Right lobe of liver (tissue), 6 donors: ENCODE results near the gene DDX42. TPM values are rescaled to one million over a fixed set of nuclear protein-coding genes. Genes with fewer than 3 reads are reported as not detected.
A peak's percentile ranks its signal among the peaks of the same experiment; 100 is the strongest.

Experiments
- ATAC-seq, 4 donors: fragments of 200-7000 bp; cut with Tn5 transposase; one replicate each; pipeline ENCODE4 v1.9.1; 2020; ENCODE audit warnings: mild to moderate bottlenecking in 4 of 4, moderate library complexity in 4 of 4
- DNase-seq, 3 donors: peaks; one replicate each; pipeline ENCODE4 v3.0.0-alpha.2; 2020
- H3K27ac ChIP-seq, 3 donors: fragments of 200-600 bp; one replicate each; pipeline ENCODE4 v1.8.0; 2022
- H3K27me3 ChIP-seq, 2 donors: fragments of 200-600 bp; one replicate each; pipeline ENCODE4 v1.8.0; 2022
- H3K36me3 ChIP-seq, 4 donors: fragments of 200-600 bp; sonication (generic) in 1 of 4; one replicate each; pipeline versions ENCODE4 v1.5.1 to v1.8.0; 2017 to 2022; ENCODE audit warnings: control low read depth in 1 of 4
- H3K4me1 ChIP-seq, 4 donors: fragments of 200-600 bp; sonication (generic) in 1 of 4; one replicate each; pipeline versions ENCODE4 v1.5.1 to v1.8.0; 2017 to 2022; ENCODE audit warnings: control low read depth in 1 of 4
- H3K4me3 ChIP-seq, 3 donors: fragments of 200-600 bp; one replicate each; pipeline ENCODE4 v1.8.0; 2022
- H3K9me3 ChIP-seq, 4 donors: fragments of 200-600 bp; sonication (generic) in 1 of 4; one replicate each; pipeline versions ENCODE4 v1.5.1 to v1.8.0; 2017 to 2022; ENCODE audit warnings: control low read depth in 1 of 4
- CTCF ChIP-seq, 4 donors: fragments of 200-600 bp in 3 of 4; fragments of 450-650 bp in 1 of 4; IDR thresholded peaks; one replicate each; pipeline versions ENCODE4 v1.5.1 to v1.8.0; 2016 to 2022; ENCODE audit warnings: antibody characterized with exemption in 4 of 4, mild to moderate bottlenecking in 2 of 4
- POLR2A ChIP-seq: fragments of 450-650 bp; IDR thresholded peaks from one replicate; pipeline ENCODE4 v1.6.1; 2017; ENCODE audit warnings: antibody characterized with exemption, mild to moderate bottlenecking
- WGBS: methylation state at CpG from one replicate; pipeline ENCODE4 v1.1.6; 2018; ENCODE audit warnings: low coverage, low lambda C conversion rate; ENCODE audit not compliant: insufficient coverage; ENCODE audit errors: missing lambda C conversion rate; 5-methylcytosine and 5-hydroxymethylcytosine counted together
- intact Hi-C, 2 donors: fragments of 100-400 bp; cut with DNase I; formaldehyde crosslinking; loops; one replicate each; pipeline versions ENCODE4 v1.11.2 to v1.14.1; 2022
- total RNA-seq, 6 experiments: library from RNA; depleted of rRNA in 2 of 6; stranded (reverse); fragments of >200 nt in 2 of 6; fragmentation: NEBNext Ultra II Directional in 3 of 6; extraction: Animal tissue kit (Norgen Biotek cat#: 25700) in 3 of 6; gene quantifications; one replicate each; pipeline versions ENCODE4 v1.1.0 to v1.2.4, GENCODE V29; 2016 to 2023
- donor health status: DM: no; HTN: yes; CAD: no.
- donor health status: DM: no; HTN: no; CAD: no.
- donor health status: DM: no; HTN: no; CAD: no.
- donor health status: DM: no; HTN: yes; CAD: no.
- donor health status: DM: no; HTN: yes; CAD: no.

The DDX42 gene
- total RNA-seq, 6 experiments from 2014 or later = 28.5 to 45.2 (median 36.2) TPM

DNA sequence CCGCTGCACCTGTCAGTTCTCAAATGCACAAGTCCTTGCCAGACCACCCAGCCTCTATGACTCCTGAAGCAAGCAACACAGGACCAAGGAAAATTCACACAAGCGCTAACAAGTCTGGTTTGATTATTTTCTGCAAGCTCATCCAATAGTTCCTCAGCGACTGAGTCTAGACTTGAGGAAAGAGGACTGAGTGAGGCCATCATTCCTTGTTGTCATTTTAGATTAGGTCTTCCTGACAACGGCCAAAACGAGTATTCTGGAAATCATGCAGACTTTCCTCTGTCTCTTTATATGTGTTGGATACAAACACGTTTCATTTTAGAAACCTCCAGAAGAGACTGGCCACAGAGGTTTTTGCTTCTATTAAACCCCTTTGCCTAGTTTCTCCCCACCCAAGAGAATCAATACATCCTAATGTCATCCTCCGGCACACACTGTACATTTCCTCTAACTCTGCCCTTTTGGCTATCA is 1.1 kb upstream of the DDX42 start:
- peaks cover 0 to 31% (median 6%) of the 10 kb centered on the region in 4 donors for H3K4me1 ChIP-seq
- no peaks in the 10 kb centered on the region for H3K9me3 ChIP-seq
- TF ChIP-seq POLR2A = no peak
- TF ChIP-seq CTCF (IDR thresholded peaks at IDR 0.05) = no peak
- H3K4me3 ChIP-seq = peak overlapping the region; percentile 51 to 92 (median 81)
- DNase-seq = no peak
- no peak for ATAC-seq
- peak overlapping the region; percentile 88 to 91 (median 89) for H3K27ac ChIP-seq
- WGBS = 2% methylated on average over 7 of the region's 7 CpGs
- peaks cover 0 to 2% (median 0%) of the 10 kb centered on the region in 4 donors for H3K36me3 ChIP-seq
- no peaks in the 10 kb centered on the region for H3K27me3 ChIP-seq
- intact Hi-C loops = no loop called here

- intact Hi-C loops = no loop called here
- ATAC-seq (peak; percentile 90 to 96 (median 91)), DNase-seq (peak; percentile 98 to 99 (median 99))
- WGBS = 0% methylated on average over 34 of the region's 74 CpGs
- peaks cover 0 to 9% (median 0%) of the 10 kb centered on the region in 4 donors for H3K36me3 ChIP-seq
- H3K27me3 ChIP-seq = no peaks in the 10 kb centered on the region
- H3K4me3 ChIP-seq = peak within 1 kb of the TSS; percentile 74 to 92 (median 81)
- H3K27ac ChIP-seq = peak within 1 kb of the TSS; percentile 88 to 91 (median 89)
- no peaks in the 10 kb centered on the region for H3K9me3 ChIP-seq
- peaks cover 0 to 31% (median 6%) of the 10 kb centered on the region in 4 donors for H3K4me1 ChIP-seq
- no peak for TF ChIP-seq CTCF (IDR thresholded peaks at IDR 0.05)
- peak; percentile 97 for TF ChIP-seq POLR2A
Observed at GRCh38 chr17:63773272-63774140, 464 bp upstream of the DDX42 start, which contains the start of gene CCDC47. CCDC47 (minus strand) TSS chr17:63773597; CDS start chr17:63766175, 7,422 bp downstream.

DNA sequence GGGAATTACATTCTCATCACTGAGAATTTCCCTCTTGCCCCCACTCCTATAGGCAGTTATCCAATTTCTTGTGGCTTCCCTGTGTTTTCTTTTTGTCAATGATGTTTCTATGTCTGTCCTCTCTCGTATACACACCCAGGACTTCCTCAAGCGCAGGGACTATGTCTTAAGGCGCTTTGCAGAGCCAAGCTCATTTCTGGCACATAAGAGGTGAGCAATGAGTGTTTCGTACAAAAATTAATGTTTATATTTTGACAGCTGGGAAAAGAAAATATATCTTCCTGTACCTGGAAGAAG is 947 bp downstream of the DDX42 start:
- DNase-seq (no peak), ATAC-seq (no peak)
- peaks cover 0 to 11% (median 3%) of the 10 kb centered on the region in 4 donors for H3K36me3 ChIP-seq
- H3K27me3 ChIP-seq = no peaks in the 10 kb centered on the region
- H3K4me1 ChIP-seq = peaks cover 0 to 31% (median 6%) of the 10 kb centered on the region in 4 donors
- H3K9me3 ChIP-seq = no peaks in the 10 kb centered on the region
- intact Hi-C loops = no loop called here
- peak overlapping the region; percentile 88 to 91 (median 89) for H3K27ac ChIP-seq
- TF ChIP-seq CTCF (IDR thresholded peaks at IDR 0.05) (no peak), POLR2A (no peak)
- H3K4me3 ChIP-seq = peak overlapping the region; percentile 74 to 92 (median 81)
- 0% methylated on average over 4 of the region's 4 CpGs for WGBS

DNA sequence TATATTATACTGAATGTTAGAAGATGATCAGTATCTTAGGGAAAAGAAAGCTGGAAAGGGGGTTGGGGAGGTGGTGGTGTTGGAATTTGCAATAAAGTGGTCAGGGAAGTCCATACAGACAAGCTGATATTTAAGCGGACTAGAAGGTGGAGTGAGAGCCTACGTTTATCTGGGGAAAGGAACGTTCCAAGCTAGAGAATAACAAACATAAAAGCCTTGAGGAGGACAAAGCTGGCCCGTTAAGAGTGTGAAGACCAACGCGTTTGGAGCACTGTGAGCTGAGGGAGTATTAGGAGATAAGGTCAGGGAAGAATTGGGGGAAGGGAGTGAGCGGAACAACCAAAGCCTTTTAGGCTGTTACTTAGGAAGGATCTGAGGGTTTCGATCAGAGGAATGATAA is 1.4 kb downstream of the DDX42 start:
- H3K27me3 ChIP-seq = no peaks in the 10 kb centered on the region
- no peak for DNase-seq
- H3K4me1 ChIP-seq = peaks cover 0 to 34% (median 6%) of the 10 kb centered on the region in 4 donors
- intact Hi-C loops = no loop called here
- TF ChIP-seq CTCF (IDR thresholded peaks at IDR 0.05) (no peak), POLR2A (no peak)
- WGBS = 24% methylated on average over 8 of the region's 8 CpGs
- peak overlapping the region; percentile 74 to 92 (median 81) for H3K4me3 ChIP-seq
- H3K27ac ChIP-seq = no peak overlapping the region
- no peaks in the 10 kb centered on the region for H3K9me3 ChIP-seq
- no peak for ATAC-seq
- H3K36me3 ChIP-seq = peaks cover 0 to 11% (median 3%) of the 10 kb centered on the region in 4 donors
